BLaER1 treated with 17β-estradiol and CSF1 and Interleukin-3, amounts not matched to agents 10 nM and 100 nM (cell line): ENCODE data around the gene C1orf52.

ENCODE experiments used
- H3K27ac ChIP-seq, 11 experiments: shearing (Covaris generic); formaldehyde crosslinking; 2 replicates each; pipeline ENCODE4 v1.8.1; 2022
- H3K27me3 ChIP-seq, 11 experiments: shearing (Covaris generic); formaldehyde crosslinking; 2 replicates each; pipeline ENCODE4 v1.8.1; 2022
- H3K36me3 ChIP-seq, 11 experiments: shearing (Covaris generic); formaldehyde crosslinking; 2 replicates each; pipeline ENCODE4 v1.8.1; 2022
- H3K4me1 ChIP-seq, 10 experiments: shearing (Covaris generic); formaldehyde crosslinking; 2 replicates each; pipeline ENCODE4 v1.8.1; 2022
- H3K4me2 ChIP-seq, 11 experiments: shearing (Covaris generic); formaldehyde crosslinking; 2 replicates each; pipeline ENCODE4 v1.8.1; 2022
- H3K4me3 ChIP-seq, 10 experiments: shearing (Covaris generic); formaldehyde crosslinking; 2 replicates each; pipeline ENCODE4 v1.8.1; 2022
- H3K9ac ChIP-seq, 11 experiments: shearing (Covaris generic); formaldehyde crosslinking; 2 replicates each; pipeline ENCODE4 v1.8.1; 2022
- H3K9me3 ChIP-seq, 11 experiments: shearing (Covaris generic); formaldehyde crosslinking; replicated peaks in 1 of 11; 2 replicates each; pipeline ENCODE4 v1.8.1; 2022
- H4K20me1 ChIP-seq, 11 experiments: shearing (Covaris generic); formaldehyde crosslinking; 2 replicates each; pipeline ENCODE4 v1.8.1; 2022
- Cebpa-rat ChIP-seq, 11 experiments: shearing (Covaris generic); IDR thresholded peaks; 2 replicates each; pipeline ENCODE4 v1.8.1; 2022

C1orf52 gene

GRCh38 chr1:85297538-85297854 is 38.0 kb upstream of the C1orf52 start:
- Histone ChIP-seq H4K20me1 (peaks cover 0 to 6% (median 0%) of the 10 kb centered on the region in 11 experiments; a peak in 1 of 22 replicates), H3K9me3 (no peaks in the 10 kb centered on the region), H3K4me3 (no peak overlapping the region; a peak in 1 of 20 replicates), H3K27ac (no peak overlapping the region), H3K36me3 (no peaks in the 10 kb centered on the region), H3K27me3 (peaks cover 0 to 5% (median 0%) of the 10 kb centered on the region in 11 experiments; a peak in 3 of 22 replicates), H3K9ac (no peak overlapping the region), H3K4me2 (peak overlapping the region; percentile 73 to 90 (median 83)), H3K4me1 (peaks cover 19 to 29% (median 26%) of the 10 kb centered on the region in 10 experiments)
- no peak for TF ChIP-seq Cebpa-rat (IDR thresholded peaks at IDR 0.05)

- Histone ChIP-seq H4K20me1 (peaks cover 0 to 6% (median 0%) of the 10 kb centered on the region in 11 experiments; a peak in 1 of 22 replicates), H3K27me3 (peaks cover 0 to 4% (median 0%) of the 10 kb centered on the region in 11 experiments; a peak in 3 of 22 replicates), H3K9ac (no peak overlapping the region), H3K36me3 (no peaks in the 10 kb centered on the region), H3K9me3 (no peaks in the 10 kb centered on the region), H3K4me3 (no peak overlapping the region), H3K4me2 (peak overlapping the region in 9 of 11 experiments; percentile 75 to 90 (median 84); a peak in 11 of 22 replicates), H3K4me1 (peaks cover 19 to 31% (median 26%) of the 10 kb centered on the region in 10 experiments), H3K27ac (no peak overlapping the region)
- no peak for TF ChIP-seq Cebpa-rat (IDR thresholded peaks at IDR 0.05)
Measured at GRCh38 chr1:85296980-85297379, 37.5 kb upstream of the C1orf52 start.

- no peak for TF ChIP-seq Cebpa-rat (IDR thresholded peaks at IDR 0.05)
- no peak overlapping the region for H3K9ac ChIP-seq
- no peak overlapping the region for H3K27ac ChIP-seq
- H3K9me3 ChIP-seq = no peaks in the 10 kb centered on the region
- no peaks in the 10 kb centered on the region for H3K36me3 ChIP-seq
- no peak overlapping the region for H3K4me3 ChIP-seq
- 0 out of 22 replicates have a peak, but pooled peaks cover 0 to 6% (median 0%) of the 10 kb centered on the region in 11 experiments for H4K20me1 ChIP-seq
- H3K4me1 ChIP-seq = peaks cover 19 to 36% (median 31%) of the 10 kb centered on the region in 10 experiments
- H3K4me2 ChIP-seq = no peak overlapping the region
- peaks cover 0 to 4% (median 0%) of the 10 kb centered on the region in 11 experiments; a peak in 3 of 22 replicates for H3K27me3 ChIP-seq
Measured at GRCh38 chr1:85295654-85296053, 36.2 kb upstream of the C1orf52 start.

- no peak overlapping the region for H3K4me2 ChIP-seq
- H3K9ac ChIP-seq = no peak overlapping the region
- no peak overlapping the region for H3K27ac ChIP-seq
- H3K27me3 ChIP-seq = peaks cover 0 to 5% (median 0%) of the 10 kb centered on the region in 11 experiments; a peak in 3 of 22 replicates
- H3K4me3 ChIP-seq = no peak overlapping the region
- no peaks in the 10 kb centered on the region for H3K9me3 ChIP-seq
- no peak for TF ChIP-seq Cebpa-rat (IDR thresholded peaks at IDR 0.05)
- no peaks in the 10 kb centered on the region for H3K36me3 ChIP-seq
- H3K4me1 ChIP-seq = peaks cover 25 to 42% (median 37%) of the 10 kb centered on the region in 10 experiments
- 0 out of 22 replicates have a peak, but pooled peaks cover 0 to 6% (median 0%) of the 10 kb centered on the region in 11 experiments for H4K20me1 ChIP-seq
Measured at GRCh38 chr1:85295006-85295431, 35.6 kb upstream of the C1orf52 start.

GRCh38 chr1:85290826-85291225 is 31.4 kb upstream of the C1orf52 start:
- Histone ChIP-seq H3K9ac (no peak overlapping the region), H3K4me3 (no peak overlapping the region), H3K27ac (no peak overlapping the region), H3K9me3 (no peaks in the 10 kb centered on the region), H4K20me1 (no peaks in the 10 kb centered on the region), H3K36me3 (no peaks in the 10 kb centered on the region), H3K27me3 (peaks cover 0 to 5% (median 0%) of the 10 kb centered on the region in 11 experiments; a peak in 1 of 22 replicates), H3K4me2 (peak overlapping the region in 10 of 11 experiments; percentile 1 to 76 (median 64); a peak in 18 of 22 replicates), H3K4me1 (peaks cover 14 to 26% (median 19%) of the 10 kb centered on the region in 10 experiments)
- TF ChIP-seq Cebpa-rat (IDR thresholded peaks at IDR 0.05) = no peak

GRCh38 chr1:85289848-85290335 is 30.4 kb upstream of the C1orf52 start:
- TF ChIP-seq Cebpa-rat (IDR thresholded peaks at IDR 0.05) = no peak
- peak overlapping the region; percentile 13 to 76 (median 64) for H3K4me2 ChIP-seq
- no peak overlapping the region for H3K9ac ChIP-seq
- peaks cover 0 to 4% (median 2%) of the 10 kb centered on the region in 11 experiments; a peak in 13 of 22 replicates for H3K9me3 ChIP-seq
- no peak overlapping the region for H3K4me3 ChIP-seq
- peaks cover 14 to 26% (median 19%) of the 10 kb centered on the region in 10 experiments for H3K4me1 ChIP-seq
- H3K27me3 ChIP-seq = 0 out of 22 replicates have a peak, but pooled peaks cover 0 to 5% (median 0%) of the 10 kb centered on the region in 11 experiments
- no peak overlapping the region for H3K27ac ChIP-seq
- H3K36me3 ChIP-seq = no peaks in the 10 kb centered on the region
- no peaks in the 10 kb centered on the region for H4K20me1 ChIP-seq

GRCh38 chr1:85289207-85289847 is 29.9 kb upstream of the C1orf52 start:
- H3K4me3 ChIP-seq = no peak overlapping the region
- H3K4me2 ChIP-seq = peak overlapping the region; percentile 13 to 76 (median 64)
- H3K4me1 ChIP-seq = peaks cover 14 to 26% (median 19%) of the 10 kb centered on the region in 10 experiments
- no peak overlapping the region for H3K9ac ChIP-seq
- 0 out of 22 replicates have a peak, but pooled peaks cover 0 to 5% (median 0%) of the 10 kb centered on the region in 11 experiments for H3K27me3 ChIP-seq
- H3K27ac ChIP-seq = no peak overlapping the region
- H4K20me1 ChIP-seq = no peaks in the 10 kb centered on the region
- H3K9me3 ChIP-seq = peaks cover 0 to 10% (median 8%) of the 10 kb centered on the region in 11 experiments; a peak in 19 of 22 replicates
- H3K36me3 ChIP-seq = no peaks in the 10 kb centered on the region
- TF ChIP-seq Cebpa-rat (IDR thresholded peaks at IDR 0.05) = no peak

GRCh38 chr1:85284202-85284601 is 24.7 kb upstream of the C1orf52 start:
- peaks cover 0 to 30% (median 14%) of the 10 kb centered on the region in 11 experiments; a peak in 19 of 22 replicates for H3K9me3 ChIP-seq
- no peak overlapping the region for H3K27ac ChIP-seq
- no peak overlapping the region for H3K9ac ChIP-seq
- H3K36me3 ChIP-seq = no peaks in the 10 kb centered on the region
- H3K4me2 ChIP-seq = no peak overlapping the region
- no peak for TF ChIP-seq Cebpa-rat (IDR thresholded peaks at IDR 0.05)
- H3K4me3 ChIP-seq = no peak overlapping the region
- no peaks in the 10 kb centered on the region for H3K27me3 ChIP-seq
- peaks cover under 1 to 8% (median 5%) of the 10 kb centered on the region in 10 experiments; a peak in 19 of 20 replicates for H3K4me1 ChIP-seq
- H4K20me1 ChIP-seq = no peaks in the 10 kb centered on the region

- peak overlapping the region in 4 of 11 experiments; percentile 9 to 28 (median 18); a peak in 1 of 22 replicates for H3K4me2 ChIP-seq
Measured at GRCh38 chr1:85283475-85284199, 24.2 kb upstream of the C1orf52 start.

More at GRCh38 chr1:85283475-85284199, 24.2 kb upstream of the C1orf52 start:
- Histone ChIP-seq H3K27me3 (no peaks in the 10 kb centered on the region), H3K27ac (no peak overlapping the region), H4K20me1 (no peaks in the 10 kb centered on the region), H3K9me3 (peaks cover 0 to 32% (median 14%) of the 10 kb centered on the region in 11 experiments; a peak in 19 of 22 replicates), H3K4me3 (no peak overlapping the region), H3K4me1 (peaks cover 0 to 13% (median 9%) of the 10 kb centered on the region in 10 experiments; a peak in 12 of 20 replicates), H3K9ac (no peak overlapping the region), H3K36me3 (no peaks in the 10 kb centered on the region)
- no peak for TF ChIP-seq Cebpa-rat (IDR thresholded peaks at IDR 0.05)
